Ramos (cell line): ENCODE measurements around the gene ZFP69.

Experiments
- in situ Hi-C: fragments of 300-500 bp; cut with MboI; formaldehyde crosslinking; loops from one replicate; pipeline ENCODE4 v1.14.3; 2022; ENCODE audit warnings: low sequenced_read_pairs; ENCODE audit not compliant: unreplicated experiment

ZFP69 gene

DNA sequence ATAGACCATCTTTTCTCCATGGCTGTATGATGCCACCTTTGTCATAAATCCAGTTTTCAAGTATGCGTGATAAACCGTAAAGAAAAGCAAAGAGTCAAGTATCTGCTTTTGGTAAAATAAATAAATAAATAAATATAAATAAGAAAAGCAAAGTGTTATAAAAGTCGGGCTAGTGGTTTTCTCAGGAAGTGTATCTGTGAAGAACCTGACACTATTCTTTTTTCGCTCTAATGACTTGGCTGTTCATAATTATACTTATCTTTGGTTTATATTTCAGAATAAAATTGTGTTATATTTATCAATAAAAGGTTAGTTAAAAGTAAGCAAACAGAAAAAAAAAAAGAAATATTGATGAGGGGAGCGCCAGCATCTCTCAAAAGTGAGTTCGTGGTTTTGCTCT lies 30.9 kb downstream of the ZFP69 start:
- in situ Hi-C loops = no loop called here

DNA sequence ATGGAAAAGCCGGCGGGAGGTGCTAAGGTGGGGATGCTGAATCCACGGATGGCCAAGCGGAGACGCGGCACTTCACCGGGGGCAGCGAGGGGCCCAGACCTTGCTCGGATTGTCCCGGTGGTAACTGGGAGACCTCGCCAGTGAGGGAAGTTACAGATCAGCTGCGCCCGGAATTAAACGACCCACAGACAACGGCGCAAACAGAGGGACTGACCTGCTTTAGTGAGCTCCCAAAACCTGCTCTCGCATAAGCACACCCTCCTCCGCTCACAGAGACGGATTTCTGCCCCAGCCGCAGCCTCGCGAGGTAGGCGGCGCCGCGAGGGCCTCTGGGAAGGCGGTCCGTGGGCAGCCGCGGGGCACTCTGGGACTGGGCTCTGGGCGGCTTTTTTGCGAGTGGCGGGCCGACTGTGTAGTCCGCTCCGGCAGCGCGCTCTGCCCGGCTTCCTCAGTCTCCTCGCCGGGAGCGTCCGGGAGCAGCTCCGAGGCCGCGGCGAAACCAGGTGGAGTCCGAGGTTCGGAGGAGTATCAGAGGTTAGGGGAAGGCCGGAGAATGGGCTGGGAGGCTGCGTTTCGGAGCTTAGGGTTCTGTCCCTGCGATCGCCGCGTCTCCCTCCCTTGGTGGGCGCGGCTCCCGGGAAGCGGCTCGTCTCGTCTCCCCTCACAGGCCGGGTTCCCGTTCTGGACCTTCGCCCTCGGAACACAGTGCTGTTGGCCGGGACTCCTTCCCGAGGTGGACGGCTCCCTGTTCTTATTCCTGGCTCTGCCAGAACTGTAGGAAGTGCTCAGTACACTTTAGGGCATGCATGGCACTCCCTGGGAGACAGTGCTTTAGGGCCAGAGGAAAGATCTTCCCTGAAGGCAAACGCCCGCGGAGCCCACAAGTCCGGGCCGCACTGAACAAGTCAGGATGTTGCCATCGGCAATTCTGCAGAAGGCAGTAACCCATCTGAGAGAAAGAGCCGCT lies 31.6 kb downstream of the ZFP69 start, which contains the start of gene EXO5:
Gene EXO5 (plus strand): TSS at position 393 of the 967 bp plus-strand sequence. CDS start 5,778 bp downstream, outside the sequence.
- in situ Hi-C loops = no loop called here

GRCh38 chr1:40519517-40519916 lies 42.4 kb downstream of the ZFP69 start:
- in situ Hi-C loops = no loop called here

DNA sequence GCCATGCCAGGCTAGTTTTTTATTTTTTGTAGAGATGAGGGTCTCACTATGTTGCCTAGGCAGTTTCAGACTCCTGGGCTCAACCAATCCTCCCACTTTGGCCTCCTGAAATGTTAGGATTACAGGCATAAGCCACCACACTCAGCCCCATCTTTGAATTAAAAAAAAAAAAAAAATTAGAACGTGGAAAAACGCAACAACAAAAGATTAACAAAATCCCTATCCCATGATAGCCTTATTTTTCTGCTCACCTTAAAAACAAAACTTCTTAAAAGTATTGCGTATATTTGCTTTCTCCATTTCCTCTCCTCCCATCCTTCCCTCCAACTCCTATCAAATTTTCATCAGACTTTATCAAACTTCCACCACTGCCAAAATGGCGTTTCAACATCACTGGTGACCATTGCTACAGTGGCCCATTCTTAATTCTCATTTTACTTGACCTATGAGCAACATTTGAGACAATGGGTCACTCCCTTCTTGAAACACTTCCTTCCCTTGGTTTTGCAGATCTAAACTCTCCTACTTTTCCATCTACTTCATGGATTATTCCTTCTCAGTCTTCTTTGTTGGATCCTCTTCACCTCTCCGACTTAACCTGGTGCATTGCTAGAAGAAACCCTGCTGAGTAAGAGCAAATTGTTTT lies 53.8 kb downstream of the ZFP69 start:
- in situ Hi-C loops = no loop called here

DNA sequence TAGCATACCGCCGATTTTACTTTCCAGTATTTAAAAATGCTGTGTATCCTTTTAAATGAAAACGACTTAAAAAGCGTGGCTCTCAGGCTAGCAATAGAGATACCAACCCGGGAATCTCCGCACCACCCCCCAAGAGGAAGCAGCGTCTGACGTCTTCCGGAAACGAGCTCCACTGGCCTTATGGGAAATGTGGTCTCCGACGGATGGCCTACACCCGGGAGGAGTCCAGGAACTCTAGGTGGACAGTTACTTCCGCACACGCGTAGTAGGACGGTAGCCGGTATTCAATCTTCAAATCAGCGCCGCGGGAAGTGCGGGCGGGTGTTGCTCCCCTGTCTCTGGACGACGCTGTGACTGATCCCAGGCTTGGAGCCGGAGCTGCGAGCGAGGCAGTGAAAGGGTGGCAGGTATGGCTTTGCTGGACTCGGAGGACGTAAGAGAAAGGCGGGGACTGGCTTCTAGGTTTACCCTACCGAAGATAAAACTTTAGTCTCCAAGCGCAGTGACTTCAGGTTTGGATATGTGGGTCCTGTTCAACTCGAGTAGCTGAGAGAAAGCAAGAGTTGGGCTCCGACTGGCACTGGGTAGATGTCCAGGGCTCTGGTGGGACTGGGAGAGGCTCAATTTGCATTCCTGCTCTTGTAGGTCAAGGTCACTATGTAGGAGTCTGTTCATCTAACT lies 54.4 kb downstream of the ZFP69 start, which contains the start of gene ZNF684:
Gene ZNF684 (plus strand): TSS at position 257 of the 681 bp plus-strand sequence. CDS start 1,530 bp downstream, outside the sequence.
- in situ Hi-C loops = no loop called here

DNA sequence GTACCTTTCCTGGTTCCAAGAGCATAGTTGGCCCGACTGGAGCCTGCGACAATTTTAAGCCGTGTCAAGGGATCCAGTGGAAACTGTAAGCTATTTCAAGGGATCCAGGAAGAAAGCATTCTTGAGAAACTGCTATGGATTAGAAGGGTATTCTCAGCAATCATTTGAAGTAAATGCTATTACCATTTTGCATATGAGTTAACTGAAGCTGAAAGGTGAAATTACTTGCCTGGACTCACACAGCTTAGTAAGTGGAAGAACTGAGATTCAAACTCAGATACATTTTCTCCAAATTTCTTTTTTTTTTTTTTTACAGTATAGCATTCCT lies 54.9 kb downstream of the ZFP69 start:
- in situ Hi-C loops = no loop called here

DNA sequence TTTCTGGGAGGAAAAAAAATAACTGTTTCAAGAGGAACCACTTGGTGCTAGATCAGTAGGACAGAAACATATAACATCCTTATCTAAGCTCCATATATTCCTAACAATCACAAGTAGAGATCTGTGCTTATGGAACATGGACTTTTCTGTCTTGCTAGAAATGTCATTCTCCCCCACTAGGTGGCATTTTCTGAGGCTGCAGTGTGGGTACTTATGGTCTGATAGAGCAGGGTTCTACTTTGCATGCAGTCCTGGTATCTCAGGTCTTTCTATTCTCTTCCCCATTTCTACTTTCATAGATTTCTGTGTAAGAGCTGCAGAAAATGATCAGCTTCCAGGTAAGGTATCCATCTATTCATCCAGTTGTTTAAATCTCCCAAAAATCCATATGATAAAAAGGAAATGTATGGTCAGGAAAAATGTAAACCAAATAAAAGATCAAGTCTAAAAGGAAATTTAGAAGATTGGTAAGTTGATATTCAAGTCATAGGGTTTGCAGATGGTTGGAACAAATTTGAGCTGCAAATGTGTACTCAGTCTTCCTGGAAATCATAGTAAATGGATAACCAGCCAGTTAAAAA lies 55.8 kb downstream of the ZFP69 start:
- in situ Hi-C loops = no loop called here

DNA sequence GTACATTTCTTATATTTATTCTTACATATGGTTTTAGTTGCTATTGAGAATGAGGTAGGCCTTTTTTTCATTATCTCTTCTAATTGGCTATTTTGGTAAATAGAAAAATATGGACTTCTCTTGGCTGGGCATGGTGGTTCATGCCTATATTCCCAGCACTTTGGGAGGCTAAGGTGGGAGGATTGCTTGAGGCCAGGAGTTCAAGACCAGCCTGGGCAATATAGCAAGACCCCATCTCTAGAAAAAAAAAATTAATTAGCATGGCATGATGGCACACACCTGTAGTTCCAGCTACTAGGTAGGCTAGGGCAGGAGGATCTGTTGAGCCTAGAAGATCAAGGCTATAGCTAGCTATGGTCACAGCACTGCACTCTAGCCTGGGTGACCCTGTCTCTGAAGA lies 57.5 kb downstream of the ZFP69 start:
- in situ Hi-C loops = no loop called here

GRCh38 chr1:40535732-40536131 lies 58.6 kb downstream of the ZFP69 start:
- in situ Hi-C loops = no loop called here

DNA sequence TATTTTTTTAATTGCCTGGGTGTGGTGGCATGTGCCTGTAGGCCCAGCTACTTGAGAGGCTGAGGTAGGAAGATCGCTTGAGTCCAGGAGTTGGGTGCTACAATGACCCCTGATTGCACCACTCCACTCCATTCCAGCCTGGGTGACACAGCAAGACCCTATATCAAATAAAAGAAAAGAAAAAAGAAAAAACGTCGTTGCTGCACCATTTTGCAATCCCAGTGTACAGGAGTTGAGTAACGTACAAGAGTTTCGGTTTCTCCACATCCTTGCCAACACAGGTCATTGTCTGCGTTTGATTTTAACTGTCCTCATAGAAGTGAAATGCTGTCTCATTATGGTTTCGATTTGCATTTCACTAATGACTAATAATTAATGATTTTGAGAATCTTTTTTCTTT lies 62.2 kb downstream of the ZFP69 start:
- in situ Hi-C loops = no loop called here
